GM21390 (cell line): Measurements from ENCODE around the gene SHISA4.

Experiments used
- ATAC-seq: cut with Tn5 transposase; IDR thresholded peaks from one replicate; pipeline ENCODE4 v1.9.1; 2021; ENCODE audit not compliant: unreplicated experiment

Gene SHISA4

GRCh38 chr1:201881617-201882016, 7.1 kb upstream of the SHISA4 start:
- ATAC-seq: no peak

DNA sequence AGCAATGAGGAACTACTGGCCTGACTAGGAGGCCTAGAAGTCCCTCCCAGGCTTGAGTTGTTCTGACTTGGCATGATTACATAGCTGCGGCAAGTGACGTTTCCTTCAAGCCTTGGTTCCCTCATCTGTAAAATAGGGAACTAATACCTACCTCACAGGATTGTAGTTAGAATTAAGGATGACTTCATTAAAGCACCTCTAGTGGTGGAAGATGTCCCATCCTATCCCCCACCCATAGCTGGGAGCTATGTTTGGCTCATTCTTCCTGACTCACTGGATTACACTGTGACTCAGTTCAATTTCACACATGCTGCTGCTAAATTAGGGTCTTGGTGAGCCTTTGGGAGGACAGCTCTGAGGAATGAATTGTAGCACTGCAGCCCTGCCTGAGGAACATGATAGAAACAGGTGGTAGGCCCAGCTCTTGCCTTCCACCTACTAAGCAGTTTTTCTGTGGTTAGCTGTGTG, 6.0 kb upstream of the SHISA4 start:
- ATAC-seq: no peak

- ATAC-seq: no peak
Measured at GRCh38 chr1:201883266-201883665, 5.4 kb upstream of the SHISA4 start.

DNA sequence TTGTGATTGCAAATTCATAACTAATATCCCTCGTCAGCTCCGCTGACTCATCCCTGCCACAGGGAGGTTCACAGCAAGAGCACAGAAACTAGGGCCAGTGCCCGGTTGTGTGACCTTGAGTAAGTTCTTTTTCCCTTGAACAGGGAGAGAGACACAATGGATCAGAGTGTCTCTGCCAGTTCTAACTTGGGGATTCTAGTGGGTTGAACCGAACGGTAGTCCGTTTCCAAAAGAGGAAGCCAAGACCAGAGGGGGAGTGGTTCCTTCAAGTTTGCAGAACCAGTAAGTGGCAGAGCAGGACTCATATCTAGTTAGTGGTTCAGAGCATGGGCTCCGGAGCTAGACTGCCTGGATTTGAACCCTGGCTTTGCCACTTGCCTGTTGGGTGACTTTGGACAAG, 4.9 kb upstream of the SHISA4 start:
- ATAC-seq: no peak

DNA sequence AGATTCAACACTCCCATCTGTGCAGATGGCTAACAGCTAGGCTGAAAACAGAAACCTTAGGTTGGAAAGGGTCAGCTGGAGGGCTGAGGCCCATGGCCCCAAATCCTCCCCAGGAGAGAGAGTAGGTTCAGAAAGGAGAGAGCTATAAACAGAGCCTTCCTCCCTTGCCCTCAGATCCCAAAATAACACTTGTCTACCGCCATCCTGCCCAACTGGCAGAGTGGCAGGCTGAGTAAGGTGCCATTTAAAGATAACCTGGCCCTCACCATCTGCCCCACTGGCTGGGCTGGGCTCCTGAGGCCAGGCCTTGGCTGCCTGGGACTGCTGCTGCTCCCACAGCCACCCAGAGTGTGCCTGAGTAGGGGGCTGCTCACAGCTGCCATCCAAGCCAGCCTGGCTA, 4.3 kb upstream of the SHISA4 start:
- ATAC-seq: no peak

DNA sequence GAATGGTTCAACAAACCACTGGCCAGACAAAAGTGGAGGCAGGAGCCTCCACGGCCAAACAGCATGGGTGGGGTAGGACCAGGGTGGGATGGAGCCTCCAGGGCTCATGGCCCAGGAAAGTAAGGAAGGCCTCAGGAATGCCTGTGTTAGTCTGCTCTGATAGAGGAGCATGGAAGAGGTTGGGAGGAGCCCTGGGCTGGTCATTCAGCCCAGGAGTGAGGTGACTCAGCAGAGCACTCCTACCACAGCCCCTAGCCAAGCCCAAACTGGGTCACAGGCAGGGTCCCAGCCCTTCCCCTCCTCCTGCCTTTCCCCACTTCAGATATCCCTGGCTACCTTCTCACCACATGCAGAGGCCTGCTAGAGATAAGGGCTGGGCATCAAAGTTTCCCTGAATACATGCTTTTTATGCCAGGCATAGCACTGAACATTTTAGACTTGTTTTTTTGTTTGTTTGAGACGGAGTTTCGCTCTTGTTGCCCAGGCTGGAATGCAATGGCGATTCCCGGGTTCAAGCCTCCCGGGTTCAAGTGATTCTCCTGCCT, 3.1 kb upstream of the SHISA4 start:
- no peak for ATAC-seq

- no peak for ATAC-seq
Measured at GRCh38 chr1:201886103-201886885, 2.4 kb upstream of the SHISA4 start.

- no peak for ATAC-seq
Measured at GRCh38 chr1:201887116-201887866, 1.4 kb upstream of the SHISA4 start.

DNA sequence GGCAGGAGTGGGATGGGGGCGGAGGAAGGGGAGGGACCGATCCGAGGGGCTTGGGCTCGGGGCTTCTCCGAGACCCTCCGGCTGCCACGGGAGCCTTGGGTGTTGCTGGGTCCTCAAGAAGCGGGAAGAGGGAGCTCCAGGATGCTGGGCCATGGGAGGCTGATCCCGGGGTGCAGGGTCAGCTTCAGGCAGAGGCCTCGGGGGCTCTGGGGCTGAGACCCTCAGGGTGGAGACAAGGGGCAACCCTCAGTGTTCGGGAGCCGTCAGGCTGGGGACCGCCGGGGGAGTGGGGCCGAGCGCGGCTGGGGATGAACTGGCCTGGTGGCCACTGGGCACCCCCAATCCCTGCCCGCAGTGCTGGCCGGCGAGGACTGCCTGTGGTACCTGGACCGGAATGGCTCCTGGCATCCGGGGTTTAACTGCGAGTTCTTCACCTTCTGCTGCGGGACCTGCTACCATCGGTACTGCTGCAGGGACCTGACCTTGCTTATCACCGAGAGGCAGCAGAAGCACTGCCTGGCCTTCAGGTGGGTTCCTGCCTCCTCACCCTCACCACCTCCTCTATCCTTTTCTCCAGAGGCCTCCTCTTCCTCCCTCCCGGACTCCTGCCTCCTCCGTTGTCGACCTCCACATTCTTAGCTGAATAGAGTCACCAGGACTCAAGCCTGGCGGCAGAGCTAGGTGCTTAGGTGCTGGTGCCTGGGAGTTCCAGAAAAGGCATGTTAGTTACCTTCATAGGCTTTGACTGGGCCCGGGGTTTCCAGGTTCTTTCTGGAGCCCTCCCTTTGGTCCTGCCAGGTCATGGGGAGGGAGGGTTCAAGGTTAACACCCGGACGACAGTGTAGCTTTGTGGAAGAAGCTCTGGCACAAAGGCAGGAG, 631 bp downstream of the SHISA4 start:
- ATAC-seq: no peak

- no peak for ATAC-seq
Measured at GRCh38 chr1:201890223-201890622, 1.5 kb downstream of the SHISA4 start.

GRCh38 chr1:201890806-201891450, 2.2 kb downstream of the SHISA4 start:
- no peak for ATAC-seq

DNA sequence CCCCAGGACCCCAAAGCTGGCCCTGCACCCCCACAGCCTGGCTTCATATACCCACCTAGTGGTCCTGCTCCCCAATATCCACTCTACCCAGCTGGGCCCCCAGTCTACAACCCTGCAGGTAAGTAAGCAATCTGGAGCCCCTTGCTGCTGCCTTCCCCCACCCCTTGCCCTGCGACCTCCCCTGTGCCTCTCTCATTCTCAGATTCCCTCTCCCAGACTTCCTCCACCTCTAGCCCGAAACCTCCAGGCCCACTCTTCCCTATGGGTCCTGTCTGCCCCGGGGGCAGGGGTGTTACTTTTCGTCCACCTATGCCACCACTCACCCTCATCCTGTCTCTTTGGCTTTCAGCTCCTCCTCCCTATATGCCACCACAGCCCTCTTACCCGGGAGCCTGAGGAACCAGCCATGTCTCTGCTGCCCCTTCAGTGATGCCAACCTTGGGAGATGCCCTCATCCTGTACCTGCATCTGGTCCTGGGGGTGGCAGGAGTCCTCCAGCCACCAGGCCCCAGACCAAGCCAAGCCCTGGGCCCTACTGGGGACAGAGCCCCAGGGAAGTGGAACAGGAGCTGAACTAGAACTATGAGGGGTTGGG, 2.9 kb downstream of the SHISA4 start:
- no peak for ATAC-seq

GRCh38 chr1:201892211-201892610, 3.5 kb downstream of the SHISA4 start:
- ATAC-seq: no peak

DNA sequence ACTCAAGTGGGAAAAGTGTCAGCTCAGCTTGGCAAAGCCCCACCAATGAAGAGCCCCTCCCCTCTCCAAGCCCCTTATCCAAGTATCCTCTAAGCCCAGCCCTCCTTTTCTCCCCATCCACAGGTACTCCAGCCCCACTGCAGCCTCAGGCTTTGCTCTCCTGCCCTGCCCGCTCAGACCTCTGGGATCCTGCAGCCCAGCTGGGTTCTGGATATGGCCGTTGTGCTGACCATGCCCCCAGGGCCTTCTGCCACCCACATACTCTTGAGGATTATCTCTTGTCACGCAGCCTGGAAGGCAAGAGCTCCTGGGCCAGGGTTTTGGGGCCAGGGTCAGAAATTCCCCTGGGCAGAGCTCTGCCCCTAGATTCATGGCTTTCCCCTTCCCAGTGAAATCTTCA, 4.7 kb downstream of the SHISA4 start:
- no peak for ATAC-seq

DNA sequence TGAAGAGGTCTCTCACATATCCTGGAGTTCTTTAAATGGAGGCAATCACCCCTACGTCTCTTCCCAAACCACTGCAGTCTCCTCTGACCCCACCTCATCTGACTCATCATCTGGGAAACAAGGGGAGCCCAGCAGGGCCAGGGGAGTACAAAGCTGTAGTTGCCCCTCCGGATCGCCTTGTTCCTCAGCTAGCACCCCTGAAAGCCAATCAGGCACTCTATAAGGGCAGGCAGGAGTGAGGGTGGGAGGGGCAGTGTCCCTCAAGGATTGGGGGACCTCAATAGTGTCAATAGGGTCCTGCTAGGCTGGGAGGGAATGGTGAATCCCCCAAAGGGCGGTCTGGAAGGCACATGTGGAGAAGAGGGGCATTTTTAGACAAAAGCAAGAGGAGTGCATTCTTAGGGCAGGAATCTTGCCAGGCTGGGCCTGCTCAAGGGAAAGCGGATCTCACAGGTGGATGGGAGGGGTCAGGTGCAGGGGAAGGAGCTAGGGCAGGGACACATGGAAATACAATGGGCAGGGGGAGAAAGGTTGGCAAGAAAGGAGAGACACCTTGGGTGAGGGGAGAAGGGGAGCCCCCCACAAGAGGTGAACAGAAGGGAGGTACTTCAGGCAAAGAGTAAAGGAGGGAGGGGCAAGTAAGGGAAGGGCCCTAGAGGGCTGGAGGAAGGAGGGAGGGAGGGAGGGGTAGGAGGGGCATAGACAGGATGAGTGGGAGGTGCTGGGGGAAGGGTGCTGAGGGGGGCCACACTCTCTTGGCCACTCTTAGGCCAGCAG, 5.8 kb downstream of the SHISA4 start:
- ATAC-seq: no peak

- ATAC-seq: no peak
Measured at GRCh38 chr1:201895120-201895665, 6.5 kb downstream of the SHISA4 start.

DNA sequence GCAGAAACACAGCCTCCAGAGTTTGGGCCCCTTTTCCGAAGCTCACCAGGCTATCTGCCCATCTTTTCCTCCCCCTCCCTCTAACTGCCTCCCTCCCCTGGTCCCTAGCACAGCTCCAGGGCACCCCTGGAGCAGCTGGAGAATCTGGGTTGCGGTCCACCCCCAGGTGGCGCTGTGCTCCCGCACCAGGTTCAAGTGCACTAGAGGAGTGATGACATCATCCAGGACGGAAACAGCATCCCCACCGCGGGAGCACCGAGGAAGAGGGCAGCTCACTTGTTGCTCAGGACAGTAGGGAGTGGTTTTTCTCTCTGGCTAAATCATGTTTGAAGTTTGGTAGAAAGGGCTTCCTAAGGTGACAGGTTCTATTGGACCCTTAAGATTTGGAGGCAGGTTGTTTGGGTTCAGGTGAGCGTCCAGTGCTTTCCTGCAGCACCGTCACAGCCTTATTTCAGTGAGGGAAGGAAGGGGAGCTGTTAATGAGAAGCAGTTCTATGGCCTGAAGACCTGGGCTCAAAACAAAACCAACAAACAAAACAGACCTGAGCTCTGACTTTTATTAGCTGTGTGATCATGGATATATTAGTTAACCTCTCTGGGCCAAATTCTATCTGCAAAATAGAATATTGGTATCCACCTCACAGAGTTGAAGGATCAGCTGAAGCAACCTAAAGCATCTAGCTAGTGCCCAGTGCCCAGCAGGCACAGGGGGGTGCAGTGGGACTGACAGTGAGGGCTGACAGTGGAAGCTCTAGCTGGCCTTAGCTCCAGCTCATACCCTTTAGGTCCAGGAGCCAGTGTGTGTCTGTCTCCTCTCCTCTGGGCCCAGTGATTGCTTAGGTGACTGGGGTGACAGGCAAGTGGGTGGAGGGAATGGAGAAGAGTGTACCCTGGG, 7.5 kb downstream of the SHISA4 start:
- ATAC-seq: peak; percentile 90

DNA sequence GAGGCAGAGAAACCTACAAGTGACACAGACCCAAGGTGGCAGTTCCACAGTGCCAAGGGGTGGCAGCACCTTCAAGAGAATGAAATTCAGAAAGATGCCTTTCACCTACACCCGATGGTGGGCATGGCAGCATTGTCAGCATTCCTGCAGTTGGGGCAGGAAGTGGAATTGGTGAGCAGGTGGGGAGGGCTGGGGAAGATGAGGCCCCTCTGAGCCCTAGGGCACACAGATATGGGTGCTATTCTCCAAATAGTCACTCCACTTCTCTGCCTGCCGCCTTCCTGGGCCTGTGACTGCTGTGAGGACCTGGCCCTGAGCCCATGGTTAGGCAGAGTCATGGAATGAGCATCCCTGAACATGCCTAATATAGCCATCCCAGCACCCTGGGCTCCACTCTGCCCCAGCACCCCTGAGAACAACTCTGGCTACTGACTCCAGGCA, 8.3 kb downstream of the SHISA4 start:
- no peak for ATAC-seq
